Naive B cell (primary cell): ENCODE data around the gene HCN1. TPM values are rescaled to one million over a fixed set of nuclear protein-coding genes. Genes with fewer than 3 reads are reported as not detected.
"Not testable (repeated sequence)": the region's sequence is repeated elsewhere in the genome, so short reads cannot be mapped to it uniquely, and the experiment has no call there.

Source experiments
- ATAC-seq, 2 donors: fragments of 150-1000 bp; cut with Tn5 transposase; 2 replicates each; pipeline ENCODE4 v1.10.0; 2021; ENCODE audit warnings: low read depth in 2 of 2, mild to moderate bottlenecking in 2 of 2, moderate library complexity in 2 of 2
- DNase-seq: peaks from one replicate; pipeline ENCODE4 v3.0.0; 2022
- H3K27ac Mint-ChIP-seq, 6 donors: one replicate each; pipeline ENCODE4 v1.8.0; 2020 to 2022; ENCODE audit warnings: mild to moderate bottlenecking in 6 of 6, mixed read lengths in 6 of 6, moderate library complexity in 5 of 6, inconsistent platforms in 2 of 6
- H3K27me3 Mint-ChIP-seq, 3 donors: one replicate each; pipeline ENCODE4 v1.8.0; 2021 to 2022; ENCODE audit warnings: mixed read lengths in 3 of 3, mild to moderate bottlenecking in 1 of 3
- H3K36me3 Mint-ChIP-seq, 2 donors: one replicate each; pipeline ENCODE4 v1.8.0; 2020 to 2022; ENCODE audit warnings: mixed read lengths in 2 of 2, inconsistent platforms in 1 of 2, mild to moderate bottlenecking in 1 of 2
- H3K4me1 Mint-ChIP-seq, 3 donors: one replicate each; pipeline ENCODE4 v1.8.0; 2020 to 2022; ENCODE audit warnings: mixed read lengths in 3 of 3, inconsistent platforms in 1 of 3, mild to moderate bottlenecking in 1 of 3, moderate library complexity in 1 of 3
- H3K4me3 Mint-ChIP-seq, 8 donors: one replicate each; pipeline ENCODE4 v1.8.0; 2020 to 2022; ENCODE audit warnings: mild to moderate bottlenecking in 8 of 8, mixed read lengths in 8 of 8, moderate library complexity in 8 of 8, inconsistent platforms in 2 of 8
- H3K9me3 Mint-ChIP-seq, 7 donors: one replicate each; pipeline ENCODE4 v1.8.0; 2020 to 2022; ENCODE audit warnings: mixed read lengths in 7 of 7, mild to moderate bottlenecking in 5 of 7, inconsistent platforms in 2 of 7, moderate library complexity in 1 of 7
- polyA plus RNA-seq, 6 donors: library from polyadenylated mRNA; unstranded; fragments of 300-500 nt; fragmentation: Illumina TruSeq; gene quantifications; one replicate each; pipeline ENCODE4 v1.2.3, GENCODE V29; 2021; ENCODE audit warnings: low read depth in 6 of 6

The HCN1 gene
- polyA plus RNA-seq, 6 donors from 2014 or later = not detected

- H3K9me3 Mint-ChIP-seq = peaks cover 0 to 9% (median 3%) of the 10 kb centered on the region in 7 donors
These were observed 211.4 kb downstream of the HCN1 start for GRCh38 chr5:45484781-45485180.

DNA sequence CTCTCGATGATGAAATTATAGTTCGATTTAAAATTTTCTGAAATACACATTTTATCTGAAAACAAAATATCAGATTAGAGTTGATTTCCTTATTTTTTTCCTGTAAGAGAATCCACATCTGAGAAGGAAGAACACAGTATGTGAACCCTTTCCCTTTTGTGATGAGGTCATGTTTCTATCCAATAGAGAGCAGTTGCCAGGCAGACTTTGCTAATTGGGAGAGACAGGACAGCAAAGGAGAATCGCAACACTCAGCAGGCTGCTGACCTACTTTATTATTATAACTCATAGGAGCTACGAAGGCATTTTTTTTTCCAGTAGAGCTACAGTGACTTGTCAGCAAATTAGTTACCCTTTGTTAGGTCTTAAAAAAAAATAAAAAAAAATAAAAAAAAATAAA is 242.1 kb downstream of the HCN1 start:
- peaks cover 0 to 5% (median 0%) of the 10 kb centered on the region in 7 donors for H3K9me3 Mint-ChIP-seq
- ATAC-seq = no peak
- no peak overlapping the region for H3K4me3 Mint-ChIP-seq
- no peaks in the 10 kb centered on the region for H3K4me1 Mint-ChIP-seq
- no peak for DNase-seq
- no peaks in the 10 kb centered on the region for H3K36me3 Mint-ChIP-seq
- H3K27ac Mint-ChIP-seq = no peak overlapping the region
- no peaks in the 10 kb centered on the region for H3K27me3 Mint-ChIP-seq

More at GRCh38 chr5:45484781-45485180, 211.4 kb downstream of the HCN1 start:
- Mint-ChIP-seq H3K4me1 (no peaks in the 10 kb centered on the region), H3K4me3 (no peak overlapping the region), H3K36me3 (no peaks in the 10 kb centered on the region), H3K27me3 (no peaks in the 10 kb centered on the region), H3K27ac (no peak overlapping the region)
- DNase-seq = no peak
- ATAC-seq = no peak

DNA sequence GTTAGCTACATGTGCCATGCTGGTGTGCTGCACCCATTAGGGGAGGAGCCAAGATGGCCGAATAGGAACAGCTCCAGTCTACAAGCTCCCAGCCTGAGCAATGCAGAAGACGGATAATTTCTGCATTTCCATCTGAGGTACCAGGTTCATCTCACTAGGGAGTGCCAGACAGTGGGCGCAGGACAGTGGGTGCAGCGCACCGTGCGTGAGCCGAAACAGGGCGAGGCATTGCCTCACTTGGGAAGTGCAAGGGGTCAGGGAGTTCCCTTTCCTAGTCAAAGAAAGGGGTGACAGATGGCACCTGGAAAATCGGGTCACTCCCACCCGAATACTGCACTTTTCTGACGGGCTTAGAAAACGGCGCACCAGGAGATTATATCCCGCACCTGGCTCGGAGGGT is 251.3 kb downstream of the HCN1 start:
- H3K4me3 Mint-ChIP-seq, ATAC-seq: not testable (repeated sequence)

GRCh38 chr5:45440466-45440865 is 255.7 kb downstream of the HCN1 start:
- peaks cover 0 to 8% (median 4%) of the 10 kb centered on the region in 7 donors for H3K9me3 Mint-ChIP-seq
- no peaks in the 10 kb centered on the region for H3K36me3 Mint-ChIP-seq
- no peak for ATAC-seq

More for the DNA sequence above, 251.3 kb downstream of the HCN1 start:
- peaks cover 0 to 13% (median 3%) of the 10 kb centered on the region in 7 donors for H3K9me3 Mint-ChIP-seq
- not testable (repeated sequence) for H3K36me3 Mint-ChIP-seq, H3K27me3 Mint-ChIP-seq, H3K27ac Mint-ChIP-seq, H3K4me1 Mint-ChIP-seq, DNase-seq

GRCh38 chr5:45437752-45438151 is 258.4 kb downstream of the HCN1 start:
- no peak overlapping the region for H3K4me3 Mint-ChIP-seq
- no peak overlapping the region for H3K27ac Mint-ChIP-seq
- H3K27me3 Mint-ChIP-seq = no peaks in the 10 kb centered on the region
- H3K4me1 Mint-ChIP-seq = no peaks in the 10 kb centered on the region
- ATAC-seq (no peak), DNase-seq (no peak)
- H3K9me3 Mint-ChIP-seq = peaks cover 0 to 11% (median 7%) of the 10 kb centered on the region in 7 donors
- no peaks in the 10 kb centered on the region for H3K36me3 Mint-ChIP-seq

More at GRCh38 chr5:45440466-45440865, 255.7 kb downstream of the HCN1 start:
- no peaks in the 10 kb centered on the region for H3K4me1 Mint-ChIP-seq
- no peak for DNase-seq
- peak overlapping the region in 1 of 8 donors; percentile 4 for H3K4me3 Mint-ChIP-seq
- H3K27me3 Mint-ChIP-seq = no peaks in the 10 kb centered on the region
- no peak overlapping the region for H3K27ac Mint-ChIP-seq

DNA sequence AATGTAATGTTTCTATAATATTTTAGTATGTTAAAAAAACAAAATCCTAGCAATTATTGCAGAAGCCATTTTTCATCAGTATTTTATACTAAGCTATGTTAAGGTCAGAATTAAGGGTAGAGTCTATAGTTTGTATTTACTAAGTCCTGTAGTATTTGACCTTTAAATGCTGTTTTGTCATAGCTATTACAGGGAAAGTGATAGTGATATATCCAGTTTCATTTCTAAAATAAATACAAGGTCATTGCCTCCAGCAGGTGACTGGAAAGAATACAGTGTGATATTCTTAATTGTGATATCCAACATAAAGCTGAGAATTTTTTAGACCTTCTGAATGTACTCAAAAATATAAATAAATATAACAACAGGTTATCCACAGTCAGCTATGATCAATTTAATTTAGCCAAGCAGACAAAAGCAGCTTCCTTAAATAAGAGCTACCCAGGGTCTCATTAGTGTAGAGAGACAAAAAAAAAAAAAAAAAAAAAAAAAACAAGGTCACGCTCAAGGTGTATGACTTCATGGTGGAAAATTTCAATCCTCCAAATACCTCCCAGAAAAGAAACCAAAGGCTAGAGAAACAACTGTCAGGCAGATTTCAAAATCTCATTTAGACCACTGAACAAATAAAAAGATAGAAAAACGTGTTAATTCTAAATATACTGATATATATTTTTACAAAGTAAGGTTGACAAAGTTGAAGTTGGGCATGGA is 278.7 kb downstream of the HCN1 start:
- DNase-seq (no peak), ATAC-seq (no peak)
- Mint-ChIP-seq H3K4me3 (no peak overlapping the region), H3K36me3 (no peaks in the 10 kb centered on the region), H3K4me1 (no peaks in the 10 kb centered on the region), H3K9me3 (peaks cover 0 to 11% (median 5%) of the 10 kb centered on the region in 7 donors), H3K27me3 (no peaks in the 10 kb centered on the region), H3K27ac (no peak overlapping the region)

DNA sequence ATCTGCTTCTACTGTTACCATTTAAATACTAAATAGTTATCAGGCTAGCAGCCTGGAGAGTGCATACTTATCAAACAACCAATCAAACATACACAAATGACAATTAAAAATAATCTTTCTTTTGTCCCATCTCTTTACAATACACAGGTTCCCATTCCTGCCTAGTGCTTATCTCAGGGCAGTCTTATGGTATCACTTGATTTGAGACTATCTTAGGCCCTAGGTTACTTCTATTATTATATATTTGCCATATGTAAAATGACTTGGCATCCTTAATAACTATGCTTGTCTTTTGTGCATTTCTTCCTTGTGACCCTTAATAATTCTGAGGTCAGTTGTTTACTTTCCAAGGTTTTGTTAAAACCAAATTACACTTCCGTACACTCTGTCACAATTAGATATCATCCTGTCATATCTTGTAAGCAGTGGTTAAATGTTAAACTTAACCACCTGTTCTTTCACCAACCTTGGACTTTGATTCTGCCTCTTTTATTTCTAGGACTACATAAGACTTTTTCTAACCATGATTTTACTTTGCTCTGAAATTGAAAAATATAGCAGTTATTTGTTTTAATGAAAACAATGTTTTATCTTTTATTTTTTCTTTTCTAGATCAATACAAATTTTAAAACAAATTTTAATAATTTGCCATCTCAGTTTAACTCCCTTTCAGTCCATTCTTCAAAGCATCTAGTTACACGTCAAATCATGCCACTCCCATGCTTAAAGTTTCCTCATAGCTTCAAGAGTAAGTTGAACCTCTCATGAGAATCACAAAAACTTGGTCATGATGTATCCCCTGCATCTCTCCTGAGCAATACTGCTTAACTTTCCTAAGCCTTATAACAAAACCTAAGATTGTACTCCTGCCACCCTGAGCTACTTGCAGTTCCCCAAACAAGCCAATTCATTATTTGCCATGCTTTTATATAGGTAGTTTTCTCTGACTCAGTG is 281.3 kb downstream of the HCN1 start:
- H3K27ac Mint-ChIP-seq = no peak overlapping the region
- ATAC-seq (no peak), DNase-seq (no peak)
- no peaks in the 10 kb centered on the region for H3K4me1 Mint-ChIP-seq
- H3K27me3 Mint-ChIP-seq = no peaks in the 10 kb centered on the region
- H3K4me3 Mint-ChIP-seq = no peak overlapping the region
- H3K9me3 Mint-ChIP-seq = peaks cover 0 to 5% (median 2%) of the 10 kb centered on the region in 7 donors
- H3K36me3 Mint-ChIP-seq = no peaks in the 10 kb centered on the region

DNA sequence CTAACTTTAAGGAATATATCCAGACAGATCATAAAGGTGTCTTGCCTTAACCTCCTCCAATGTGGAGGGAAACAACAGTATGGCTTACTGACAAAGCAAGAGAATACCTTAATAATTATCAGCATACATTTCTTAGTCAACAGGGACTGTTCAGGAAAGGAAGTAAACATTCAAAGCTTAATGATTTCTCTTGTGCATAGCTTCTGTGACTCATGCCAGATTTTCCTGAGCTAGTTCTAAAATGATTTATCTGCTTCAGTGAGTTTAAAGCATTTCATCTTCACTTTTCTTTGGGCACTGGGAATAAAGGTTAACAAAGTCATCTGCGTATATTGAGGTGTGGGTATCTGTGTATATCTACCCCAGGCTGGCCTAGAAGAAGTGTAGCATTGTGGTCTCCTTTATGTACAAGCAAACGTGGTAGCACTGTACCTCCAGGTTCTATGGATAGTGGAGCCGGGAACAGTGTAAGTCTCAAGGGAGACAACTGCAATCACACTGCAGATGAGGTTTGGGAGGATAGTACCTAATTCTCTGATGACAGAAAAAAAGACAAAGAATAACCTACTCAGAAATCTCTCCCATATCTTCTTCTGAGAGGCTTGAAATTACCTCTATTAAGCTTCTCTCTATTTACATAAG is 284.1 kb downstream of the HCN1 start:
- no peaks in the 10 kb centered on the region for H3K4me1 Mint-ChIP-seq
- DNase-seq (no peak), ATAC-seq (no peak)
- no peak overlapping the region for H3K27ac Mint-ChIP-seq
- no peaks in the 10 kb centered on the region for H3K36me3 Mint-ChIP-seq
- H3K4me3 Mint-ChIP-seq = no peak overlapping the region
- H3K9me3 Mint-ChIP-seq = peaks cover 0 to 4% (median 0%) of the 10 kb centered on the region in 7 donors
- H3K27me3 Mint-ChIP-seq = no peaks in the 10 kb centered on the region

DNA sequence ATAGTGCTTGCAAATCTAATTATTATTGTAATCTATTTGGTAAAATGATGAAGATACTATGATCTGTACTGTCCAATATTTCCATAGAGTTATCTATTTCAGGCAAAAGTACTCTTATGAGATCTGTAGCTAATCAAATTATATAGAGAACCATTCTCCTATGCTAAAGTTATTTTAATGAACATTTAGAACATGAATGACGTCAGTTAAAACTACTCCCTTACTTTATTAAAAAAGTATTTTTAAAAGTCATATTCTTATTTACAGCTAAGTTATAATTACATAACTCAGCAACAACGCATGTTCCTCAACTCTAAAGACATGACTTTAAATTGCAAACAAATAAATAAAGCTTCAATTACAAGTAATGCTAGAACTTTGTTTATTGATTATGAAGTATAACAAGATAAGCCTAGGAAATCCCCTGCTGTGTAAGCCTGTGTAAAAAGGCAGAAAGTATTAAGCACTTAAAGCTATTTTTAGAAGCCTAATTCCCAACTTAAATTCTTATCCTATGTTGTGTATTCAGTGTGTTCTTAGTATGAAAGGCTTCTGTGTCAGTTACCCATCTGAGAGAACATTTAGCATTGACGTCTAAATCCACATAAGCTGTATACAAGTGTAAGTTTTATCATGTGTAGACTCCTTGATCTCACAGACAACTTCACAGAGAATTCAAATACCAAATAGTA is 285.7 kb downstream of the HCN1 start:
- Mint-ChIP-seq H3K27ac (no peak overlapping the region), H3K36me3 (no peaks in the 10 kb centered on the region), H3K4me1 (no peaks in the 10 kb centered on the region), H3K9me3 (peaks cover 0 to 2% (median 0%) of the 10 kb centered on the region in 7 donors), H3K27me3 (no peaks in the 10 kb centered on the region), H3K4me3 (no peak overlapping the region)
- DNase-seq = no peak
- ATAC-seq = no peak

DNA sequence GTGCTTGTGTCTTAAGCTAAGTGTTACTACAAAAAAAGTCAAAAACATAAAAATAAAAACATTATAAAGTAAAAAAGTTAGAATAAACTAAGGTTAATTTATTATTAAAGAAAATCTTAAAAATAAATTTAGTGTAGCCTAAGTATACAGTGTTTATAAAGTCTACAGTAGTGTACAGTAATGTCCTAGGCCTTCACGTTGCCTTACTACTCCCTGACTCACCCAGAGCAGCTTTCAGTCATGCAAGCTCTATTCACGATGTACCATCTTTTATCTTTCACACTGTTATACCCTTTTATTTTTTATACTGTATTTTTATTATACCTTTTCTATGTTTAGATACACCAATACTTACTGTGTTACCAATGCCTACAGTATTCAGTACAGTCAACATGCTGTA is 288.1 kb downstream of the HCN1 start:
- no peak for ATAC-seq

GRCh38 chr5:45402804-45403455 is 293.2 kb downstream of the HCN1 start:
- no peaks in the 10 kb centered on the region for H3K36me3 Mint-ChIP-seq
- no peak for DNase-seq
- no peak overlapping the region for H3K27ac Mint-ChIP-seq
- H3K27me3 Mint-ChIP-seq = no peaks in the 10 kb centered on the region
- no peaks in the 10 kb centered on the region for H3K4me1 Mint-ChIP-seq
- no peak for ATAC-seq
- peak overlapping the region in 1 of 8 donors; percentile 21 for H3K4me3 Mint-ChIP-seq
- H3K9me3 Mint-ChIP-seq = peaks cover 0 to 6% (median 0%) of the 10 kb centered on the region in 7 donors

More for the DNA sequence above, 288.1 kb downstream of the HCN1 start:
- Mint-ChIP-seq H3K9me3 (peaks cover 0 to 4% (median 0%) of the 10 kb centered on the region in 7 donors), H3K27ac (no peak overlapping the region), H3K27me3 (no peaks in the 10 kb centered on the region), H3K36me3 (no peaks in the 10 kb centered on the region), H3K4me3 (no peak overlapping the region), H3K4me1 (no peaks in the 10 kb centered on the region)
- DNase-seq = no peak

GRCh38 chr5:45399041-45399440 is 297.1 kb downstream of the HCN1 start:
- Mint-ChIP-seq H3K4me3 (no peak overlapping the region), H3K27me3 (no peaks in the 10 kb centered on the region), H3K9me3 (peaks cover 0 to 6% (median under 1%) of the 10 kb centered on the region in 7 donors), H3K36me3 (no peaks in the 10 kb centered on the region), H3K4me1 (no peaks in the 10 kb centered on the region), H3K27ac (no peak overlapping the region)
- ATAC-seq = no peak
- no peak for DNase-seq
